HEK293T (cell line): ENCODE measurements around the gene NAA38.

Experiments used
- CTCF ChIA-PET: fragments of 350-600 bp; formaldehyde crosslinking; extraction: SDS; loops from one replicate; lab custom pipeline; 2021; ENCODE audit warnings: antibody characterized with exemption, inconsistent platforms; lab: Yijun Ruan, JAX
- POLR2A ChIA-PET: fragments of 350-600 bp; formaldehyde crosslinking; extraction: SDS; loops from one replicate; lab custom pipeline; 2020; ENCODE audit warnings: antibody characterized with exemption, inconsistent platforms; lab: Yijun Ruan, JAX
- DNase-seq: peaks from one replicate; pipeline ENCODE4 v3.0.0; 2012; ENCODE audit warnings: mixed read lengths; ENCODE audit errors: extremely low spot score
- ARNT ChIP-seq: fragments of 450-650 bp; IDR thresholded peaks from 2 replicates; pipeline ENCODE4 v1.6.1; 2017; ENCODE audit warnings: mild to moderate bottlenecking
- BHLHE40 ChIP-seq: fragments of 450-650 bp; IDR thresholded peaks from 2 replicates; pipeline ENCODE4 v1.6.1; 2016; ENCODE audit warnings: mild to moderate bottlenecking, moderate library complexity, borderline replicate concordance
- CTBP1 ChIP-seq: fragments of 450-650 bp; IDR thresholded peaks from 2 replicates; pipeline ENCODE4 v1.6.1; 2016; ENCODE audit warnings: borderline replicate concordance
- ELF4 ChIP-seq: fragments of 450-650 bp; IDR thresholded peaks from 2 replicates; pipeline ENCODE4 v1.6.1; 2017; ENCODE audit warnings: antibody characterized with exemption
- FOXA1 ChIP-seq: fragments of 450-650 bp; IDR thresholded peaks from 2 replicates; pipeline ENCODE4 v1.6.1; 2016; ENCODE audit warnings: mild to moderate bottlenecking
- FOXK2 ChIP-seq: fragments of 450-650 bp; IDR thresholded peaks from 2 replicates; pipeline ENCODE4 v1.6.1; 2016; ENCODE audit warnings: mild to moderate bottlenecking
- FOXM1 ChIP-seq: fragments of 450-650 bp; IDR thresholded peaks from 2 replicates; pipeline ENCODE4 v1.6.1; 2017; ENCODE audit warnings: mild to moderate bottlenecking, borderline replicate concordance
- HDGF ChIP-seq: fragments of 450-650 bp; IDR thresholded peaks from 2 replicates; pipeline ENCODE4 v1.6.1; 2017; ENCODE audit warnings: antibody characterized with exemption, borderline replicate concordance
- L3MBTL2 ChIP-seq: fragments of 450-650 bp; conservative IDR thresholded peaks from 2 replicates; pipeline ENCODE4 v1.6.1; 2016; ENCODE audit warnings: mild to moderate bottlenecking
- LEF1 ChIP-seq: fragments of 450-650 bp; IDR thresholded peaks from 2 replicates; pipeline ENCODE4 v1.6.1; 2017; ENCODE audit warnings: mild to moderate bottlenecking, borderline replicate concordance
- NFRKB ChIP-seq: fragments of 450-650 bp; IDR thresholded peaks from 2 replicates; pipeline ENCODE4 v1.6.1; 2016; ENCODE audit warnings: mild to moderate bottlenecking, moderate library complexity
- PKNOX1 ChIP-seq: fragments of 450-650 bp; IDR thresholded peaks from 2 replicates; pipeline ENCODE4 v1.6.1; 2016
- SP1 ChIP-seq: fragments of 450-650 bp; IDR thresholded peaks from 2 replicates; pipeline ENCODE4 v1.6.1; 2017
- SUZ12 ChIP-seq: fragments of 450-650 bp; IDR thresholded peaks from 2 replicates; pipeline ENCODE4 v1.6.1; 2016; ENCODE audit warnings: mild to moderate bottlenecking
- TARDBP ChIP-seq: fragments of 450-650 bp; IDR thresholded peaks from 2 replicates; pipeline ENCODE4 v1.6.1; 2016
- ZNF384 ChIP-seq: fragments of 450-650 bp; IDR thresholded peaks from 2 replicates; pipeline ENCODE4 v1.6.1; 2016

Gene NAA38

GRCh38 chr17:7882068-7882467 is 24.7 kb upstream of the NAA38 start:
- no peak for DNase-seq
- TF ChIP-seq FOXA1, result no peak
- no peak for TF ChIP-seq L3MBTL2
- no peak for TF ChIP-seq ZNF384
- no peak for TF ChIP-seq LEF1
- no peak for TF ChIP-seq FOXK2
- no peak for TF ChIP-seq SUZ12
- TF ChIP-seq TARDBP, result no peak
- ChIA-PET CTCF (no interaction called here), POLR2A (interaction anchor here (0.9 kb wide), 1 partner anchor 34 kb away, joined by 4 read pairs; the partner anchor contains the start of gene RNF227)

GRCh38 chr17:7881276-7882054 is 24.1 kb upstream of the NAA38 start:
- TF ChIP-seq TARDBP (no peak), SUZ12 (no peak), FOXM1 (no peak), ZNF384 (no peak), LEF1 (no peak), CTBP1 (no peak), FOXA1 (no peak), PKNOX1 (no peak), L3MBTL2 (no peak), HDGF (no peak), NFRKB (no peak), BHLHE40 (no peak), ARNT (no peak), ELF4 (no peak), SP1 (no peak), FOXK2 (no peak)
- CTCF ChIA-PET, result no interaction called here
- POLR2A ChIA-PET, result no interaction called here
- DNase-seq, result no peak

GRCh38 chr17:7880076-7880868 is 22.9 kb upstream of the NAA38 start:
- ChIA-PET POLR2A (no interaction called here), CTCF (no interaction called here)
- TF ChIP-seq L3MBTL2 (no peak), TARDBP (no peak), ZNF384 (no peak), ARNT (no peak), FOXM1 (no peak), SP1 (no peak), CTBP1 (no peak), ELF4 (no peak), FOXA1 (no peak), LEF1 (no peak)
- no peak for DNase-seq

- ChIA-PET CTCF (interaction anchor here (0.6 kb wide), 1 partner anchor 246 kb away, joined by 4 read pairs; no protein-coding TSS in a partner anchor), POLR2A (no interaction called here)
- TF ChIP-seq SP1 (no peak), SUZ12 (no peak), FOXK2 (no peak), ZNF384 (no peak), FOXM1 (no peak), ELF4 (no peak), LEF1 (no peak), PKNOX1 (no peak), L3MBTL2 (no peak), FOXA1 (no peak), NFRKB (no peak), CTBP1 (no peak), ARNT (no peak), TARDBP (no peak), HDGF (no peak), BHLHE40 (no peak)
- no peak for DNase-seq
Measured at GRCh38 chr17:7878234-7878633, 20.9 kb upstream of the NAA38 start.

- DNase-seq, result no peak
- TF ChIP-seq FOXM1 (no peak), LEF1 (no peak), L3MBTL2 (no peak), SP1 (no peak), NFRKB (no peak)
- POLR2A ChIA-PET, result interaction anchor here (0.6 to 0.9 kb wide), 2 partner anchors 33 to 291 kb away, joined by 3 read pairs; no protein-coding TSS in a partner anchor
- CTCF ChIA-PET, result no interaction called here
Measured at GRCh38 chr17:7875804-7876370, 18.5 kb upstream of the NAA38 start.

- TF ChIP-seq TARDBP (no peak), FOXK2 (no peak), L3MBTL2 (no peak), ARNT (no peak), LEF1 (no peak), FOXM1 (no peak), PKNOX1 (no peak), ELF4 (no peak), CTBP1 (no peak), SUZ12 (no peak), HDGF (no peak), NFRKB (no peak), BHLHE40 (no peak)
- ChIA-PET POLR2A (interaction anchor here (1.0 kb wide), 1 partner anchor 8 kb away, joined by 3 read pairs; no protein-coding TSS in a partner anchor), CTCF (no interaction called here)
- DNase-seq, result no peak
Measured at GRCh38 chr17:7873051-7873450, 15.7 kb upstream of the NAA38 start.
